Measurements from ENCODE around the gene SH3RF2.

SH3RF2 gene

GRCh38 chr5:146025114-146025680, 88.8 kb downstream of the SH3RF2 start:
- peak overlapping the region in 2 of 21 experiments; percentile 3 to 5 for H3K27ac ChIP-seq
- no peak overlapping the region for H3K4me3 ChIP-seq

GRCh38 chr5:146025681-146026080, 89.3 kb downstream of the SH3RF2 start:
- Histone ChIP-seq H3K27ac (peak overlapping the region in 2 of 21 experiments; percentile 3 to 36), H3K4me3 (no peak overlapping the region)

- Histone ChIP-seq H3K4me3 (no peak overlapping the region), H3K27ac (peak overlapping the region in 5 of 21 experiments; percentile 2 to 68 (median 31))
Measured at GRCh38 chr5:146026307-146027010, 90.1 kb downstream of the SH3RF2 start.

- no peak overlapping the region for H3K4me3 ChIP-seq
Measured at GRCh38 chr5:146027751-146028150, 91.4 kb downstream of the SH3RF2 start.

GRCh38 chr5:146032911-146033310, 96.5 kb downstream of the SH3RF2 start:
- no peak overlapping the region for H3K4me3 ChIP-seq
- H3K27ac ChIP-seq, result peak overlapping the region in 1 of 21 experiments; percentile 32

More at GRCh38 chr5:146027751-146028150, 91.4 kb downstream of the SH3RF2 start:
- H3K27ac ChIP-seq, result peak overlapping the region in 12 of 21 experiments; percentile 3 to 79 (median 29)

GRCh38 chr5:146034127-146034526, 97.7 kb downstream of the SH3RF2 start:
- Histone ChIP-seq H3K4me3 (no peak overlapping the region), H3K27ac (no peak overlapping the region)

- Histone ChIP-seq H3K4me3 (no peak overlapping the region), H3K27ac (no peak overlapping the region)
Measured at GRCh38 chr5:146034605-146035004, 98.2 kb downstream of the SH3RF2 start.

GRCh38 chr5:146039420-146039819, 103.0 kb downstream of the SH3RF2 start:
- H3K27ac ChIP-seq, result peak overlapping the region in 2 of 21 experiments; percentile 14 to 27

GRCh38 chr5:146040527-146040926, 104.1 kb downstream of the SH3RF2 start:
- Histone ChIP-seq H3K4me3 (no peak overlapping the region), H3K27ac (peak overlapping the region in 10 of 21 experiments; percentile 13 to 73 (median 52))

More at GRCh38 chr5:146039420-146039819, 103.0 kb downstream of the SH3RF2 start:
- no peak overlapping the region for H3K4me3 ChIP-seq

- no peak overlapping the region for H3K4me3 ChIP-seq
- H3K27ac ChIP-seq, result peak overlapping the region in 15 of 21 experiments; percentile 14 to 73 (median 43)
Measured at GRCh38 chr5:146041180-146041789, 104.9 kb downstream of the SH3RF2 start.

GRCh38 chr5:146042628-146043279, 106.4 kb downstream of the SH3RF2 start:
- H3K27ac ChIP-seq, result peak overlapping the region in 15 of 21 experiments; percentile 8 to 76 (median 42)

GRCh38 chr5:146043722-146044121, 107.3 kb downstream of the SH3RF2 start:
- Histone ChIP-seq H3K27ac (peak overlapping the region in 6 of 21 experiments; percentile 3 to 76 (median 38)), H3K4me3 (no peak overlapping the region)

More at GRCh38 chr5:146042628-146043279, 106.4 kb downstream of the SH3RF2 start:
- no peak overlapping the region for H3K4me3 ChIP-seq

- Histone ChIP-seq H3K4me3 (no peak overlapping the region), H3K27ac (peak overlapping the region in 2 of 21 experiments; percentile 29 to 43)
Measured at GRCh38 chr5:146047396-146047795, 111.0 kb downstream of the SH3RF2 start.

GRCh38 chr5:146048994-146049703, 112.8 kb downstream of the SH3RF2 start:
- no peak overlapping the region for H3K4me3 ChIP-seq
- H3K27ac ChIP-seq, result no peak overlapping the region

GRCh38 chr5:146049704-146050026, 113.3 kb downstream of the SH3RF2 start:
- no peak overlapping the region for H3K4me3 ChIP-seq

GRCh38 chr5:146050086-146050485, 113.7 kb downstream of the SH3RF2 start:
- Histone ChIP-seq H3K4me3 (no peak overlapping the region), H3K27ac (no peak overlapping the region)

More at GRCh38 chr5:146049704-146050026, 113.3 kb downstream of the SH3RF2 start:
- H3K27ac ChIP-seq, result no peak overlapping the region

GRCh38 chr5:146051678-146052077, 115.3 kb downstream of the SH3RF2 start:
- Histone ChIP-seq H3K27ac (no peak overlapping the region), H3K4me3 (no peak overlapping the region)

- Histone ChIP-seq H3K4me3 (no peak overlapping the region), H3K27ac (no peak overlapping the region)
Measured at GRCh38 chr5:146052780-146053179, 116.4 kb downstream of the SH3RF2 start.

GRCh38 chr5:146055432-146055831, 119.1 kb downstream of the SH3RF2 start:
- H3K4me3 ChIP-seq, result no peak overlapping the region
- no peak overlapping the region for H3K27ac ChIP-seq

Measured in skin epidermis (tissue), 12 donors.